B cell (primary cell): Measurements from ENCODE around the gene NETO2. TPM values are rescaled to one million over a fixed set of nuclear protein-coding genes. Genes with fewer than 3 reads are reported as not detected.

ENCODE experiments used
- ATAC-seq: fragments of 200-7000 bp; cut with Tn5 transposase; one replicate; pipeline ENCODE4 v1.10.0; 2021; ENCODE audit warnings: low read depth, mild to moderate bottlenecking, moderate number of reproducible peaks, moderate library complexity
- CTCF ChIA-PET: fragments of 350-600 bp; sonication (Branson Sonifier 250); formaldehyde crosslinking; loops from one replicate; lab custom pipeline; 2021; ENCODE audit warnings: antibody characterized with exemption, inconsistent platforms; lab: Charles Lee
- POLR2A ChIA-PET: fragments of 350-600 bp; sonication (Branson Sonifier 250); formaldehyde crosslinking; loops from one replicate; lab custom pipeline; 2021; ENCODE audit warnings: antibody characterized with exemption; lab: Charles Lee
- DNase-seq: peaks from one replicate; pipeline ENCODE4 v3.0.0; 2013
- H2AFZ ChIP-seq: 2 replicates; pipeline ENCODE4 v1.6.1; 2012; ENCODE audit warnings: mild to moderate bottlenecking, low read depth, low read length; ENCODE audit not compliant: insufficient read depth, poor library complexity, severe bottlenecking
- H3K27ac ChIP-seq, 2 donors: 1 replicate in 1 of 2; 2 replicates in 1 of 2; pipeline ENCODE4 v1.5.1; 2012 to 2013; ENCODE audit warnings: low read length in 2 of 2, mild to moderate bottlenecking in 2 of 2, moderate library complexity in 1 of 2
- H3K27me3 ChIP-seq, 4 experiments: fragments of 200-600 bp in 1 of 4; sonication (generic) in 1 of 4; replicated peaks in 1 of 4; 1 replicate in 2 of 4; 2 replicates in 2 of 4; pipeline versions ENCODE4 v1.6.1 to v1.7.0; 2013 to 2016; ENCODE audit warnings: low read length in 3 of 4, mild to moderate bottlenecking in 2 of 4, mixed read lengths in 1 of 4, moderate library complexity in 1 of 4; ENCODE audit not compliant: insufficient read depth in 4 of 4, control insufficient read depth in 3 of 4; ENCODE audit errors: control extremely low read depth in 1 of 4
- H3K36me3 ChIP-seq, 2 experiments: replicated peaks in 1 of 2; 1 replicate in 1 of 2; 2 replicates in 1 of 2; pipeline versions ENCODE4 v1.6.1 to v1.7.1; 2013; ENCODE audit warnings: low read length in 1 of 2; ENCODE audit not compliant: insufficient read depth in 2 of 2, control insufficient read depth in 1 of 2; ENCODE audit errors: control extremely low read depth in 1 of 2, extremely low read depth in 1 of 2
- H3K4me1 ChIP-seq, 2 donors: fragments of 200-600 bp in 1 of 2; sonication (generic) in 1 of 2; 1 replicate in 1 of 2; 2 replicates in 1 of 2; pipeline versions ENCODE4 v1.5.1 to v1.6.1; 2013 to 2017; ENCODE audit warnings: low read length in 2 of 2; ENCODE audit not compliant: control insufficient read depth in 2 of 2, insufficient read depth in 2 of 2
- H3K4me2 ChIP-seq: replicated peaks from 2 replicates; pipeline ENCODE3; 2012; ENCODE audit warnings: mild to moderate bottlenecking, low read depth, low read length; ENCODE audit not compliant: poor library complexity, severe bottlenecking
- H3K4me3 ChIP-seq, 5 experiments: fragments of 200-600 bp in 1 of 5; sonication (generic) in 1 of 5; 1 replicate in 3 of 5; 2 replicates in 2 of 5; pipeline versions ENCODE4 v1.5.1 to v1.7.0; 2011 to 2016; ENCODE audit warnings: low read length in 4 of 5, mild to moderate bottlenecking in 4 of 5, low read depth in 2 of 5, control low read depth in 1 of 5, moderate library complexity in 1 of 5; ENCODE audit not compliant: insufficient read depth in 1 of 5; ENCODE audit errors: control extremely low read depth in 1 of 5, extremely low read depth in 1 of 5
- H3K79me2 ChIP-seq: fragments of 200-600 bp; sonication (generic); one replicate; pipeline ENCODE4 v1.6.0; 2016; ENCODE audit warnings: low read length; ENCODE audit not compliant: control insufficient read depth, insufficient read depth
- H3K9ac ChIP-seq: fragments of 200-600 bp; sonication (generic); 2 replicates; pipeline ENCODE4 v1.6.1; 2017; ENCODE audit warnings: mild to moderate bottlenecking, low read length, moderate library complexity
- H3K9me3 ChIP-seq, 3 donors: one replicate each; pipeline versions ENCODE4 v1.6.1 to v1.7.1; 2013; ENCODE audit warnings: low read length in 2 of 3; ENCODE audit not compliant: control insufficient read depth in 2 of 3, insufficient read depth in 1 of 3; ENCODE audit errors: control extremely low read depth in 1 of 3
- H4K20me1 ChIP-seq: 2 replicates; pipeline ENCODE4 v1.6.0; 2012; ENCODE audit warnings: mild to moderate bottlenecking, low read length; ENCODE audit not compliant: insufficient read depth, control insufficient read depth, poor library complexity, severe bottlenecking
- H3K27ac Mint-ChIP-seq: one replicate; pipeline ENCODE4 v1.8.0; 2021; ENCODE audit warnings: mixed read lengths
- H3K27me3 Mint-ChIP-seq: one replicate; pipeline ENCODE4 v1.8.0; 2021; ENCODE audit warnings: mixed read lengths
- H3K4me1 Mint-ChIP-seq: one replicate; pipeline ENCODE4 v1.8.0; 2021; ENCODE audit warnings: mixed read lengths
- H3K4me3 Mint-ChIP-seq: one replicate; pipeline ENCODE4 v1.8.0; 2021; ENCODE audit warnings: mixed read lengths
- H3K9me3 Mint-ChIP-seq: one replicate; pipeline ENCODE4 v1.8.0; 2022; ENCODE audit warnings: mixed read lengths; ENCODE audit not compliant: insufficient read depth
- EZH2 ChIP-seq: IDR thresholded peaks from 2 replicates; pipeline ENCODE4 v1.6.1; 2012; ENCODE audit warnings: borderline replicate concordance, low read depth, mild to moderate bottlenecking, moderate library complexity, low read length; ENCODE audit not compliant: insufficient read depth, poor library complexity, severe bottlenecking
- WGBS: methylation state at CpG from one replicate; pipeline ENCODE4 v1.1.5; 2013; ENCODE audit warnings: missing lambda C conversion rate; ENCODE audit not compliant: insufficient coverage; 5-methylcytosine and 5-hydroxymethylcytosine counted together
- intact Hi-C: fragments of 100-400 bp; cut with micrococcal nuclease; formaldehyde crosslinking; loops from one replicate; pipeline ENCODE4 v1.10.0; 2022
- polyA plus RNA-seq: library from polyadenylated mRNA; depleted of rRNA; stranded (reverse); fragments of >200 nt; gene quantifications from 2 replicates; pipeline ENCODE4 v1.2.3, GENCODE V29; 2012
- total RNA-seq, 2 donors: library from RNA; stranded (reverse); fragments of 120-200 nt in 1 of 2; gene quantifications; 1 replicate in 1 of 2; 2 replicates in 1 of 2; pipeline versions ENCODE4 v1.2.3 to v1.2.4, GENCODE V29; 2013 to 2022
- TF ChIP-seq, protein P1 (sequence below): fragments of 200-600 bp; IDR thresholded peaks from one replicate; pipeline ENCODE4 v1.8.0; 2022; ENCODE audit warnings: antibody characterized with exemption, mild to moderate bottlenecking

NETO2 gene
- total and polyA plus RNA-seq, 2 donors (not counting 1 experiment from before 2014, with no cell fraction given) = 1.9 to 4.2 TPM

DNA sequence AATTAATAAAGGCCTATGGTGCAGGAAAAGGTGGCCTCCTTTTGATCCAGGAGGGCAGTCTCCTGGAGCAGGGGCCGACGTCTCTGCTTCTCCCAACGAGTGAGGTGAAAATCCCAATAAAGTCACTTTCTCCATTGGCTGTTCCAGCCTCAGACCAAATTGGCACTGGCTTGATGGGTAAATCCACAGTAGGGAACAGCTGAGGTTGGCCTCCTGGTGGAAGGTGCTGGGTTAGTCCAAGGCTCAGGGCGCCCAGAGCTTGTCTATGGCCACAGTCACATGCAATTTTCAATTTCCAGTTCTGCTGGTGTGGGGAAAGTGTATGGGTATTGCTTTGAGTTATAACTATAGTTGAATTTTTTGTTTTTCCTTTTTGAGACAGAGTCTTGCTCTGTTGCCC, 79.0 kb downstream of the NETO2 start:
- ATAC-seq (no peak), DNase-seq (no peak)
- Histone ChIP-seq H3K4me2 (no peak overlapping the region), H3K27me3 (no peaks in the 10 kb centered on the region), H3K4me3 (no peak overlapping the region), H3K79me2 (no peaks in the 10 kb centered on the region), H3K36me3 (no peaks in the 10 kb centered on the region), H3K4me1 (no peaks in the 10 kb centered on the region), H3K27ac (no peak overlapping the region), H3K9ac (no peak overlapping the region), H4K20me1 (no peaks in the 10 kb centered on the region), H2AFZ (no peak overlapping the region), H3K9me3 (peaks cover 0 to 10% (median 0%) of the 10 kb centered on the region in 3 donors)
- CTCF ChIA-PET = no interaction called here
- Mint-ChIP-seq H3K4me3 (no peak overlapping the region), H3K4me1 (peaks cover 4% of the 10 kb centered on the region), H3K27me3 (no peaks in the 10 kb centered on the region), H3K27ac (no peak overlapping the region), H3K9me3 (peaks cover 8% of the 10 kb centered on the region)
- TF ChIP-seq EZH2 = no peak
- intact Hi-C loops = no loop called here
- WGBS = 100% methylated on average over 3 of the region's 4 CpGs
- POLR2A ChIA-PET = no interaction called here

- Mint-ChIP-seq H3K27me3 (no peaks in the 10 kb centered on the region), H3K4me3 (no peak overlapping the region), H3K27ac (no peak overlapping the region), H3K4me1 (no peaks in the 10 kb centered on the region), H3K9me3 (peaks cover 8% of the 10 kb centered on the region)
- DNase-seq (no peak), ATAC-seq (no peak)
- Histone ChIP-seq H3K27me3 (peaks cover 0 to 2% (median 0%) of the 10 kb centered on the region in 4 experiments), H3K79me2 (no peaks in the 10 kb centered on the region), H4K20me1 (no peaks in the 10 kb centered on the region), H3K9me3 (peaks cover 0 to 10% (median 0%) of the 10 kb centered on the region in 3 donors), H3K4me2 (no peak overlapping the region), H3K36me3 (no peaks in the 10 kb centered on the region), H3K4me3 (no peak overlapping the region), H3K9ac (no peak overlapping the region), H3K4me1 (no peaks in the 10 kb centered on the region), H3K27ac (no peak overlapping the region), H2AFZ (no peak overlapping the region)
- 98% methylated on average over 7 of the region's 7 CpGs for WGBS
- POLR2A ChIA-PET = no interaction called here
- TF ChIP-seq, protein P1, sequence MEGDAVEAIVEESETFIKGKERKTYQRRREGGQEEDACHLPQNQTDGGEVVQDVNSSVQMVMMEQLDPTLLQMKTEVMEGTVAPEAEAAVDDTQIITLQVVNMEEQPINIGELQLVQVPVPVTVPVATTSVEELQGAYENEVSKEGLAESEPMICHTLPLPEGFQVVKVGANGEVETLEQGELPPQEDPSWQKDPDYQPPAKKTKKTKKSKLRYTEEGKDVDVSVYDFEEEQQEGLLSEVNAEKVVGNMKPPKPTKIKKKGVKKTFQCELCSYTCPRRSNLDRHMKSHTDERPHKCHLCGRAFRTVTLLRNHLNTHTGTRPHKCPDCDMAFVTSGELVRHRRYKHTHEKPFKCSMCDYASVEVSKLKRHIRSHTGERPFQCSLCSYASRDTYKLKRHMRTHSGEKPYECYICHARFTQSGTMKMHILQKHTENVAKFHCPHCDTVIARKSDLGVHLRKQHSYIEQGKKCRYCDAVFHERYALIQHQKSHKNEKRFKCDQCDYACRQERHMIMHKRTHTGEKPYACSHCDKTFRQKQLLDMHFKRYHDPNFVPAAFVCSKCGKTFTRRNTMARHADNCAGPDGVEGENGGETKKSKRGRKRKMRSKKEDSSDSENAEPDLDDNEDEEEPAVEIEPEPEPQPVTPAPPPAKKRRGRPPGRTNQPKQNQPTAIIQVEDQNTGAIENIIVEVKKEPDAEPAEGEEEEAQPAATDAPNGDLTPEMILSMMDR = no peak
- TF ChIP-seq EZH2 = no peak
- intact Hi-C loops = no loop called here
- CTCF ChIA-PET = no interaction called here
Measured at GRCh38 chr16:47063011-47063724, 80.6 kb downstream of the NETO2 start.
